ENCODE measurements around the gene NTRK2. TPM values are rescaled to one million over a fixed set of nuclear protein-coding genes. Genes with fewer than 3 reads are reported as not detected.

Gene NTRK2
- total and polyA plus RNA-seq, 4 donors: 0.26 to 1.4 (median 0.56) TPM

- Histone ChIP-seq H3K27me3 (ENCODE audit: control insufficient read depth in 4 of 4, insufficient read depth in 4 of 4, low read length in 3 of 4) (peaks cover 0 to 2% (median 0%) of the 10 kb centered on the region in 4 donors), H3K9ac (ENCODE audit: low read depth in 1 of 2, low read length in 2 of 2) (no peak overlapping the region), H3K9me3 (ENCODE audit: control insufficient read depth in 4 of 4, low read length in 3 of 4) (no peaks in the 10 kb centered on the region), H3K4me1 (ENCODE audit: control insufficient read depth in 4 of 4, insufficient read depth in 4 of 4, low read length in 3 of 4) (no peaks in the 10 kb centered on the region), H3K27ac (ENCODE audit: low read depth in 1 of 2, low read length in 2 of 2) (no peak overlapping the region), H3K4me3 (ENCODE audit: low read depth in 1 of 3, low read length in 3 of 3) (no peak overlapping the region), H3K36me3 (ENCODE audit: control insufficient read depth in 4 of 4, insufficient read depth in 3 of 4, low read depth in 1 of 4, low read length in 3 of 4) (no peaks in the 10 kb centered on the region)
- 61% methylated on average over 2 of the region's 2 CpGs for WGBS
- TF ChIP-seq JUND (IDR thresholded peaks at IDR 0.05) (no peak), FOXA2 (IDR thresholded peaks at IDR 0.05) (no peak), HNF4A (conservative IDR thresholded peaks at IDR 0.05) (no peak), NR2F2 (IDR thresholded peaks at IDR 0.05) (no peak), YY1 (IDR thresholded peaks at IDR 0.05) (no peak), RAD21 (IDR thresholded peaks at IDR 0.05) (no peak), FOXA1 (IDR thresholded peaks at IDR 0.05) (no peak), REST (IDR thresholded peaks at IDR 0.05) (no peak)
- TF ChIP-seq, protein P1, sequence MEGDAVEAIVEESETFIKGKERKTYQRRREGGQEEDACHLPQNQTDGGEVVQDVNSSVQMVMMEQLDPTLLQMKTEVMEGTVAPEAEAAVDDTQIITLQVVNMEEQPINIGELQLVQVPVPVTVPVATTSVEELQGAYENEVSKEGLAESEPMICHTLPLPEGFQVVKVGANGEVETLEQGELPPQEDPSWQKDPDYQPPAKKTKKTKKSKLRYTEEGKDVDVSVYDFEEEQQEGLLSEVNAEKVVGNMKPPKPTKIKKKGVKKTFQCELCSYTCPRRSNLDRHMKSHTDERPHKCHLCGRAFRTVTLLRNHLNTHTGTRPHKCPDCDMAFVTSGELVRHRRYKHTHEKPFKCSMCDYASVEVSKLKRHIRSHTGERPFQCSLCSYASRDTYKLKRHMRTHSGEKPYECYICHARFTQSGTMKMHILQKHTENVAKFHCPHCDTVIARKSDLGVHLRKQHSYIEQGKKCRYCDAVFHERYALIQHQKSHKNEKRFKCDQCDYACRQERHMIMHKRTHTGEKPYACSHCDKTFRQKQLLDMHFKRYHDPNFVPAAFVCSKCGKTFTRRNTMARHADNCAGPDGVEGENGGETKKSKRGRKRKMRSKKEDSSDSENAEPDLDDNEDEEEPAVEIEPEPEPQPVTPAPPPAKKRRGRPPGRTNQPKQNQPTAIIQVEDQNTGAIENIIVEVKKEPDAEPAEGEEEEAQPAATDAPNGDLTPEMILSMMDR (IDR thresholded peaks at IDR 0.05; ENCODE audit: low read depth, low read length, missing input control): no peak
- TF ChIP-seq, protein P2, sequence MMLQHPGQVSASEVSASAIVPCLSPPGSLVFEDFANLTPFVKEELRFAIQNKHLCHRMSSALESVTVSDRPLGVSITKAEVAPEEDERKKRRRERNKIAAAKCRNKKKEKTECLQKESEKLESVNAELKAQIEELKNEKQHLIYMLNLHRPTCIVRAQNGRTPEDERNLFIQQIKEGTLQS (IDR thresholded peaks at IDR 0.05): no peak
- no peak for DNase-seq (ENCODE audit: low spot score)
These were observed 230.9 kb downstream of the NTRK2 start for GRCh38 chr9:84900421-84900820.

GRCh38 chr9:84903963-84904362 is 234.4 kb downstream of the NTRK2 start:
- WGBS: 59% methylated on average over 2 of the region's 2 CpGs
- Histone ChIP-seq H3K9ac (ENCODE audit: low read depth in 1 of 2, low read length in 2 of 2) (no peak overlapping the region), H3K4me1 (ENCODE audit: control insufficient read depth in 4 of 4, insufficient read depth in 4 of 4, low read length in 3 of 4) (no peaks in the 10 kb centered on the region), H3K27me3 (ENCODE audit: control insufficient read depth in 4 of 4, insufficient read depth in 4 of 4, low read length in 3 of 4) (peaks cover 0 to 3% (median 1%) of the 10 kb centered on the region in 4 donors), H3K4me3 (ENCODE audit: low read depth in 1 of 3, low read length in 3 of 3) (no peak overlapping the region), H3K27ac (ENCODE audit: low read depth in 1 of 2, low read length in 2 of 2) (no peak overlapping the region), H3K9me3 (ENCODE audit: control insufficient read depth in 4 of 4, low read length in 3 of 4) (no peaks in the 10 kb centered on the region), H3K36me3 (ENCODE audit: control insufficient read depth in 4 of 4, insufficient read depth in 3 of 4, low read depth in 1 of 4, low read length in 3 of 4) (no peaks in the 10 kb centered on the region)
- DNase-seq (ENCODE audit: low spot score): no peak
- TF ChIP-seq, protein P3, sequence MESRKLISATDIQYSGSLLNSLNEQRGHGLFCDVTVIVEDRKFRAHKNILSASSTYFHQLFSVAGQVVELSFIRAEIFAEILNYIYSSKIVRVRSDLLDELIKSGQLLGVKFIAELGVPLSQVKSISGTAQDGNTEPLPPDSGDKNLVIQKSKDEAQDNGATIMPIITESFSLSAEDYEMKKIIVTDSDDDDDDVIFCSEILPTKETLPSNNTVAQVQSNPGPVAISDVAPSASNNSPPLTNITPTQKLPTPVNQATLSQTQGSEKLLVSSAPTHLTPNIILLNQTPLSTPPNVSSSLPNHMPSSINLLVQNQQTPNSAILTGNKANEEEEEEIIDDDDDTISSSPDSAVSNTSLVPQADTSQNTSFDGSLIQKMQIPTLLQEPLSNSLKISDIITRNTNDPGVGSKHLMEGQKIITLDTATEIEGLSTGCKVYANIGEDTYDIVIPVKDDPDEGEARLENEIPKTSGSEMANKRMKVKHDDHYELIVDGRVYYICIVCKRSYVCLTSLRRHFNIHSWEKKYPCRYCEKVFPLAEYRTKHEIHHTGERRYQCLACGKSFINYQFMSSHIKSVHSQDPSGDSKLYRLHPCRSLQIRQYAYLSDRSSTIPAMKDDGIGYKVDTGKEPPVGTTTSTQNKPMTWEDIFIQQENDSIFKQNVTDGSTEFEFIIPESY (IDR thresholded peaks at IDR 0.05): no peak
- no peak for TF ChIP-seq HNF4G (IDR thresholded peaks at IDR 0.05)
- TF ChIP-seq TAF1 (conservative IDR thresholded peaks at IDR 0.05): no peak
- no peak for TF ChIP-seq FOXA1 (IDR thresholded peaks at IDR 0.05)
- no peak for TF ChIP-seq RXRA (IDR thresholded peaks at IDR 0.05)
- TF ChIP-seq MAX (IDR thresholded peaks at IDR 0.05): no peak
